ENCODE results near the gene RFNG. TPM values are rescaled to one million over a fixed set of nuclear protein-coding genes. Genes with fewer than 3 reads are reported as not detected.

Gene RFNG
- total and polyA plus RNA-seq, 2 of the 13 experiments (the other 11 are each of a cell fraction or from before 2014, with no cell fraction given) = 61.4 to 64.0 TPM

DNA sequence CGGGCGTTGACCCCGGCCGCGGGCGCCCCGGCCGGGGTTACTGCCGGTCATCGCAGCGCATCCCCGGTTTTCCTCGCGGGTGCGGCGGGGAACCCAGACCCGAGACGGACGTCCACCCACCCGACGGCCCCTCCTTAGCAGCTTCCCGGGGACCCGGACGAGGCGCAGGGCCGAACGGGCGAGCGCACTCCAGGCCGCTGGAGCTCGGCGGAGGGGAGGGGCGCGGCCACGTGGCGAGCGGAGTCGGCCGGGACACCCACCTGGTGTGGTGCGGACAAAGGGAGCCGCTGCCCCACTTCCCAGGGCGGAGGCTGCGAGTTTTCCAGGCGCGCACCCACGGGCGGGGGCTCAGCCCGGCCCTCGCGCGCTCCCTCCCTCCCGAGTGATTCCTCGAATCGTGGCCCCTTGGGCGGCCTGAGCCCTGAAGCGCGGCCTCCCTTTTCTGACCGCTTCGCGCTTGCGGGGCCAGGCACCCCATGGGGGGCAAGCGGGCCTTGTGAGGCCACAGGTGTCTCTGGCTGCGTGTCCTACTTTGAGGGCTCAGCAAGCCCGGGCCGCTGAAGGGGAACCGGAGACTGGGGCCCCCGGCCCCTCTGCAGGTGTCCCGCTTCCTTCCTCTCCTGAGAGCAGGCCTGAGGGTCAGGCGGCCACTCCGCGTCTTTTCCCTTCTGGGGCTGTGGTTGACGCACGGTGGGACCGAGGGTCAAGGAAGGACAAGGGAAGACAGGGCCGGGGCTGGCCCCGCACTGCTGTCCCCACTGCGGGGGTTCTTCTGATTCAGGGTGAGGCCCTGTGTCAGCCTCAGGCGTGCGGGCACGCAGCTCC lies 47.5 kb upstream of the RFNG start (continued):
- TF ChIP-seq ZNF510 (CRISPR knock-in tag; IDR thresholded peaks at IDR 0.05; ENCODE audit: low read depth) (no peak), PHF8 (CRISPR knock-in tag; IDR thresholded peaks at IDR 0.05) (peak; percentile 49), RORA (CRISPR knock-in tag; IDR thresholded peaks at IDR 0.05) (no peak), SP2 (CRISPR knock-in tag; IDR thresholded peaks at IDR 0.05) (no peak), ATF7-NPFF (CRISPR knock-in tag; IDR thresholded peaks at IDR 0.05; ENCODE audit: low read depth) (0 out of 2 replicates have a peak, but pooled peaks have one; percentile 16), ZMYM2 (CRISPR knock-in tag; IDR thresholded peaks at IDR 0.05) (0 out of 2 replicates have a peak, but pooled peaks have one; percentile 33), NFE2 (CRISPR knock-in tag; IDR thresholded peaks at IDR 0.05) (no peak), REXO4 (CRISPR knock-in tag; IDR thresholded peaks at IDR 0.05; ENCODE audit: borderline replicate concordance) (no peak), NR1H2 (CRISPR knock-in tag; IDR thresholded peaks at IDR 0.05; ENCODE audit: borderline replicate concordance, low read depth) (peak; percentile 100), ZNF570 (CRISPR knock-in tag; IDR thresholded peaks at IDR 0.05; ENCODE audit: borderline replicate concordance) (no peak), ZNF678 (CRISPR knock-in tag; IDR thresholded peaks at IDR 0.05) (no peak), MEIS1 (CRISPR knock-in tag; IDR thresholded peaks at IDR 0.05; ENCODE audit: borderline replicate concordance) (no peak), IRF2 (CRISPR knock-in tag; IDR thresholded peaks at IDR 0.05) (no peak), ZNF205 (CRISPR knock-in tag; IDR thresholded peaks at IDR 0.05) (0 out of 2 replicates have a peak, but pooled peaks have one; percentile 30), ZNF674 (CRISPR knock-in tag; IDR thresholded peaks at IDR 0.05; ENCODE audit: low read depth) (no peak), ZFP36 (IDR thresholded peaks at IDR 0.05; ENCODE audit: borderline replicate concordance, low read depth, low read length, partially characterized antibody) (no peak)
- TF ChIP-seq, protein P1, sequence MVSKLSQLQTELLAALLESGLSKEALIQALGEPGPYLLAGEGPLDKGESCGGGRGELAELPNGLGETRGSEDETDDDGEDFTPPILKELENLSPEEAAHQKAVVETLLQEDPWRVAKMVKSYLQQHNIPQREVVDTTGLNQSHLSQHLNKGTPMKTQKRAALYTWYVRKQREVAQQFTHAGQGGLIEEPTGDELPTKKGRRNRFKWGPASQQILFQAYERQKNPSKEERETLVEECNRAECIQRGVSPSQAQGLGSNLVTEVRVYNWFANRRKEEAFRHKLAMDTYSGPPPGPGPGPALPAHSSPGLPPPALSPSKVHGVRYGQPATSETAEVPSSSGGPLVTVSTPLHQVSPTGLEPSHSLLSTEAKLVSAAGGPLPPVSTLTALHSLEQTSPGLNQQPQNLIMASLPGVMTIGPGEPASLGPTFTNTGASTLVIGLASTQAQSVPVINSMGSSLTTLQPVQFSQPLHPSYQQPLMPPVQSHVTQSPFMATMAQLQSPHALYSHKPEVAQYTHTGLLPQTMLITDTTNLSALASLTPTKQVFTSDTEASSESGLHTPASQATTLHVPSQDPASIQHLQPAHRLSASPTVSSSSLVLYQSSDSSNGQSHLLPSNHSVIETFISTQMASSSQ (IDR thresholded peaks at IDR 0.05; ENCODE audit: low read depth) = no peak
- TF ChIP-seq, protein P1 (CRISPR knock-in tag; IDR thresholded peaks at IDR 0.05; ENCODE audit: borderline replicate concordance) = no peak
- TF ChIP-seq, protein P2, sequence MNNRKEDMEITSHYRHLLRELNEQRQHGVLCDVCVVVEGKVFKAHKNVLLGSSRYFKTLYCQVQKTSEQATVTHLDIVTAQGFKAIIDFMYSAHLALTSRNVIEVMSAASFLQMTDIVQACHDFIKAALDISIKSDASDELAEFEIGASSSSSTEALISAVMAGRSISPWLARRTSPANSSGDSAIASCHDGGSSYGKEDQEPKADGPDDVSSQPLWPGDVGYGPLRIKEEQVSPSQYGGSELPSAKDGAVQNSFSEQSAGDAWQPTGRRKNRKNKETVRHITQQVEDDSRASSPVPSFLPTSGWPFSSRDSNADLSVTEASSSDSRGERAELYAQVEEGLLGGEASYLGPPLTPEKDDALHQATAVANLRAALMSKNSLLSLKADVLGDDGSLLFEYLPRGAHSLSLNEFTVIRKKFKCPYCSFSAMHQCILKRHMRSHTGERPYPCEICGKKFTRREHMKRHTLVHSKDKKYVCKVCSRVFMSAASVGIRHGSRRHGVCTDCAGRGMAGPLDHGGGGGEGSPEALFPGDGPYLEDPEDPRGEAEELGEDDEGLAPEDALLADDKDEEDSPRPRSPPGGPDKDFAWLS (CRISPR knock-in tag; IDR thresholded peaks at IDR 0.05; ENCODE audit: borderline replicate concordance) = no peak
- TF ChIP-seq, protein P3, sequence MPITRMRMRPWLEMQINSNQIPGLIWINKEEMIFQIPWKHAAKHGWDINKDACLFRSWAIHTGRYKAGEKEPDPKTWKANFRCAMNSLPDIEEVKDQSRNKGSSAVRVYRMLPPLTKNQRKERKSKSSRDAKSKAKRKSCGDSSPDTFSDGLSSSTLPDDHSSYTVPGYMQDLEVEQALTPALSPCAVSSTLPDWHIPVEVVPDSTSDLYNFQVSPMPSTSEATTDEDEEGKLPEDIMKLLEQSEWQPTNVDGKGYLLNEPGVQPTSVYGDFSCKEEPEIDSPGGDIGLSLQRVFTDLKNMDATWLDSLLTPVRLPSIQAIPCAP (CRISPR knock-in tag; IDR thresholded peaks at IDR 0.05; ENCODE audit: low read depth) = no peak
- TF ChIP-seq, protein P4, sequence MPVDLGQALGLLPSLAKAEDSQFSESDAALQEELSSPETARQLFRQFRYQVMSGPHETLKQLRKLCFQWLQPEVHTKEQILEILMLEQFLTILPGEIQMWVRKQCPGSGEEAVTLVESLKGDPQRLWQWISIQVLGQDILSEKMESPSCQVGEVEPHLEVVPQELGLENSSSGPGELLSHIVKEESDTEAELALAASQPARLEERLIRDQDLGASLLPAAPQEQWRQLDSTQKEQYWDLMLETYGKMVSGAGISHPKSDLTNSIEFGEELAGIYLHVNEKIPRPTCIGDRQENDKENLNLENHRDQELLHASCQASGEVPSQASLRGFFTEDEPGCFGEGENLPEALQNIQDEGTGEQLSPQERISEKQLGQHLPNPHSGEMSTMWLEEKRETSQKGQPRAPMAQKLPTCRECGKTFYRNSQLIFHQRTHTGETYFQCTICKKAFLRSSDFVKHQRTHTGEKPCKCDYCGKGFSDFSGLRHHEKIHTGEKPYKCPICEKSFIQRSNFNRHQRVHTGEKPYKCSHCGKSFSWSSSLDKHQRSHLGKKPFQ (CRISPR knock-in tag; IDR thresholded peaks at IDR 0.05; ENCODE audit: insufficient replicate concordance) = no peak
